LNCaP clone FGC (cell line): ENCODE measurements around the gene ZMIZ1.

Experiments
- DNase-seq: peaks from one replicate; pipeline ENCODE4 v3.0.0-alpha.2; 2011; ENCODE audit warnings: low read depth
- H3K4me3 ChIP-seq: 2 replicates; pipeline ENCODE4 v1.5.1; 2011; ENCODE audit warnings: mild to moderate bottlenecking, low read depth, low read length, control low read depth
- TF ChIP-seq, protein P1 (sequence below): IDR thresholded peaks from 2 replicates; pipeline ENCODE4 v1.5.1; 2012; ENCODE audit warnings: mild to moderate bottlenecking; ENCODE audit not compliant: control insufficient read depth, insufficient read depth; ENCODE audit errors: extremely low read depth

The ZMIZ1 gene

GRCh38 chr10:79187121-79187940, 118.6 kb downstream of the ZMIZ1 start:
- TF ChIP-seq, protein P1, sequence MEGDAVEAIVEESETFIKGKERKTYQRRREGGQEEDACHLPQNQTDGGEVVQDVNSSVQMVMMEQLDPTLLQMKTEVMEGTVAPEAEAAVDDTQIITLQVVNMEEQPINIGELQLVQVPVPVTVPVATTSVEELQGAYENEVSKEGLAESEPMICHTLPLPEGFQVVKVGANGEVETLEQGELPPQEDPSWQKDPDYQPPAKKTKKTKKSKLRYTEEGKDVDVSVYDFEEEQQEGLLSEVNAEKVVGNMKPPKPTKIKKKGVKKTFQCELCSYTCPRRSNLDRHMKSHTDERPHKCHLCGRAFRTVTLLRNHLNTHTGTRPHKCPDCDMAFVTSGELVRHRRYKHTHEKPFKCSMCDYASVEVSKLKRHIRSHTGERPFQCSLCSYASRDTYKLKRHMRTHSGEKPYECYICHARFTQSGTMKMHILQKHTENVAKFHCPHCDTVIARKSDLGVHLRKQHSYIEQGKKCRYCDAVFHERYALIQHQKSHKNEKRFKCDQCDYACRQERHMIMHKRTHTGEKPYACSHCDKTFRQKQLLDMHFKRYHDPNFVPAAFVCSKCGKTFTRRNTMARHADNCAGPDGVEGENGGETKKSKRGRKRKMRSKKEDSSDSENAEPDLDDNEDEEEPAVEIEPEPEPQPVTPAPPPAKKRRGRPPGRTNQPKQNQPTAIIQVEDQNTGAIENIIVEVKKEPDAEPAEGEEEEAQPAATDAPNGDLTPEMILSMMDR, result no peak
- H3K4me3 ChIP-seq, result no peak overlapping the region
- DNase-seq, result no peak

DNA sequence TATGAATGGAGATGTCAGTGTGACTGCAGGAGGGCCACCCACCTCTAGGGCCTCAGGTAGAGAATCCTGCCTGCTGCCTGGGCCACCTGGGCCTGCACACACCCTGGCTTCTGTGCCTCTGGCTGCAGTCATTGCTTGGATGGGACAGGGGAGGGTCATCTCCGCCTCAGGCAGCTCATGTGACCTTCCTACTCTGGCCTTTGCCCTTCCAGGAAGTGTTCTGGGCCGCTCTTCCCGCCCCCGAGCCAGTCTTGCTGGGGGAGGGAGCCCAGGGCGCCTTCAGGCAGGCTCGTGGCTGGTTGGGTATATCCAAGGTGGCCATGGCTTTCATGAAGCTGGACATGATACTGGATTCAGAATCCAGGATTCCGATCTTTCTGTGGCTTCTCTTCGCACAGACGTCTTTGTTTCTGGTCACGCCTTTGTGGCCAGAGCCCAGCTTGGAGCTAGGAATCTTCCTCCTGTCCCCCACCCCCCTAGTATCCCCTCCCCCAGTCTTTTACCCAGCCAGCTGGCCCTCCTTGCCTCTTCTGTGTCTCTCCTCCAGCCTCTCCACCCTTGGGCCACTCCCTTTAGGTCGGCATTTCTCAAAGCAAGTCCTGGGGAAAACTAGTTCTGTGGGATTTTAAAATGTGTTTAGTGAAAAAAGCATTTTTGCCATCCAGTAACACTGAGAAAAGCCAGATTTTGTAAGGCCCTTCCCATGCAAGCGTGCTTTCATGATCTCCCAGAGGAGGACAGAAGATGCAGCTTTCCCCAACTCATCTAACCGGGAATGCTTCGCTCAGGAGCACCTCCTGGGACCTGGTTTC, 119.6 kb downstream of the ZMIZ1 start:
- TF ChIP-seq, protein P1, result no peak
- no peak for DNase-seq
- no peak overlapping the region for H3K4me3 ChIP-seq

DNA sequence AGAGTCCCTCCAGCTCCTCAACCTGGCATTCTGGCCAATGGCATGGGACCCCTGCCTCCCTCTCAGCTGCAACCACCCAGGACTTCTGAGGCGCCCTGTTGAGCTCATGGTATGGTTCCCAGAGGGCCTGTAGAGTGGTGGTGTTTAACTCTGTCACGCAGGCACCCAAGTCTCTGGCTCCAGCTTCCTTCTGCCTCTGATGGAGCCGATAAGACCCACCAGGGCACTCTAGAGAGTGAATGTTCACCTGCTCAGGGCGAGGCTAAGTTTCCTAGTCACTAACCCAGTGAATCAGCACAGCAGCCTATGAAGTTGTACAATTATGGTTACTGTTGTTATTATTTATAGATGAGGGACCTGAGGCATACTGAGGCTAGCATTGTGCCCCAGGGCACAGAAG, 120.4 kb downstream of the ZMIZ1 start:
- DNase-seq, result no peak
- H3K4me3 ChIP-seq, result no peak overlapping the region
- TF ChIP-seq, protein P1, result no peak

- TF ChIP-seq, protein P1, result no peak
- DNase-seq, result no peak
- no peak overlapping the region for H3K4me3 ChIP-seq
Observed at GRCh38 chr10:79189853-79190435, 121.2 kb downstream of the ZMIZ1 start.

- DNase-seq, result no peak
- H3K4me3 ChIP-seq, result no peak overlapping the region
- TF ChIP-seq, protein P1, result no peak
Observed at GRCh38 chr10:79190740-79191261, 122.0 kb downstream of the ZMIZ1 start.

- TF ChIP-seq, protein P1, result no peak
- no peak overlapping the region for H3K4me3 ChIP-seq
- DNase-seq, result no peak
Observed at GRCh38 chr10:79191951-79192676, 123.3 kb downstream of the ZMIZ1 start.
